Prostate gland (tissue), 2 donors: ENCODE data around the gene CD52. TPM values are rescaled to one million over a fixed set of nuclear protein-coding genes. Genes with fewer than 3 reads are reported as not detected.
A peak's percentile ranks its signal among the peaks of the same experiment; 100 is the strongest.

Experiments
- DNase-seq: peaks from one replicate; pipeline ENCODE4 v3.0.0-alpha.2; 2019; ENCODE audit warnings: low spot score
- H3K27ac ChIP-seq, 2 donors: fragments of 200-600 bp; sonication (generic); 2 replicates each; pipeline ENCODE4 v1.5.1; 2017 to 2019
- H3K27me3 ChIP-seq: fragments of 200-600 bp; sonication (generic); replicated peaks from 2 replicates; pipeline ENCODE4 v1.5.1; 2019; ENCODE audit not compliant: insufficient read depth
- H3K36me3 ChIP-seq, 2 donors: fragments of 200-600 bp; sonication (generic); 1 replicate in 1 of 2; 2 replicates in 1 of 2; pipeline versions ENCODE4 v1.5.1 to v1.8.1; 2017 to 2019
- H3K4me1 ChIP-seq: fragments of 200-600 bp; sonication (generic); replicated peaks from 2 replicates; pipeline ENCODE4 v1.5.1; 2019
- H3K4me3 ChIP-seq, 2 donors: fragments of 200-600 bp; sonication (generic); 2 replicates each; pipeline ENCODE4 v1.5.1; 2017 to 2019
- H3K9me3 ChIP-seq: fragments of 200-600 bp; sonication (generic); 2 replicates; pipeline ENCODE4 v1.5.1; 2017
- CTCF ChIP-seq, 4 experiments: fragments of 200-600 bp in 2 of 4; fragments of 450-650 bp in 2 of 4; sonication (generic) in 2 of 4; IDR thresholded peaks; 1 replicate in 3 of 4; 2 replicates in 1 of 4; pipeline ENCODE4 v1.5.1; 2016 to 2019; ENCODE audit warnings: antibody characterized with exemption in 4 of 4, mild to moderate bottlenecking in 2 of 4, moderate library complexity in 2 of 4
- POLR2A ChIP-seq: fragments of 450-650 bp; IDR thresholded peaks from one replicate; pipeline ENCODE4 v1.6.1; 2016; ENCODE audit warnings: antibody characterized with exemption, mild to moderate bottlenecking
- POLR2AphosphoS5 ChIP-seq: sonication (generic); formaldehyde crosslinking; IDR thresholded peaks from one replicate; pipeline ENCODE4 v1.6.1; 2017; ENCODE audit warnings: antibody characterized with exemption
- WGBS: methylation state at CpG from one replicate; pipeline ENCODE4 v1.1.5; 2018; 5-methylcytosine and 5-hydroxymethylcytosine counted together
- intact Hi-C: fragments of 100-400 bp; cut with DNase I; formaldehyde crosslinking; loops from one replicate; pipeline ENCODE4 v1.14.2; 2022
- total RNA-seq, 2 donors: library from RNA; depleted of rRNA; stranded (reverse); fragments of >200 nt; gene quantifications; one replicate each; pipeline ENCODE4 v1.1.0, GENCODE V29; 2016

The CD52 gene
- 1 to 10 TPM; 3.2 to 5.3 TPM for total RNA-seq

- Histone ChIP-seq H3K27me3 (no peaks in the 10 kb centered on the region), H3K4me1 (no peaks in the 10 kb centered on the region), H3K27ac (no peak within 1 kb of the TSS), H3K9me3 (no peaks in the 10 kb centered on the region), H3K4me3 (no peak within 1 kb of the TSS), H3K36me3 (no peaks in the 10 kb centered on the region)
- TF ChIP-seq POLR2AphosphoS5 (no peak), POLR2A (no peak), CTCF (IDR thresholded peaks at IDR 0.05) (no peak)
- intact Hi-C loops, result no loop called here
- DNase-seq, result no peak
- WGBS, result 67% methylated on average over 12 of the region's 12 CpGs
Measured at GRCh38 chr1:26317612-26318337, at the start of gene CD52. CD52 (plus strand) TSS chr1:26317958; CDS start chr1:26318018, 60 bp downstream.

GRCh38 chr1:26268290-26269197, 49.2 kb upstream of the CD52 start:
- WGBS, result 97% methylated on average over 9 of the region's 9 CpGs
- intact Hi-C loops, result no loop called here
- no peaks in the 10 kb centered on the region for H3K27me3 ChIP-seq

GRCh38 chr1:26269198-26269550, 48.6 kb upstream of the CD52 start:
- no peak for DNase-seq
- TF ChIP-seq CTCF (IDR thresholded peaks at IDR 0.05) (no peak), POLR2AphosphoS5 (no peak), POLR2A (no peak)
- Histone ChIP-seq H3K27ac (no peak overlapping the region), H3K36me3 (no peaks in the 10 kb centered on the region), H3K4me3 (no peak overlapping the region), H3K27me3 (no peaks in the 10 kb centered on the region), H3K9me3 (no peaks in the 10 kb centered on the region), H3K4me1 (no peaks in the 10 kb centered on the region)
- WGBS, result 96% methylated on average over 4 of the region's 4 CpGs
- intact Hi-C loops, result no loop called here

More at GRCh38 chr1:26268290-26269197, 49.2 kb upstream of the CD52 start:
- H3K27ac ChIP-seq, result no peak overlapping the region
- no peak overlapping the region for H3K4me3 ChIP-seq
- no peaks in the 10 kb centered on the region for H3K9me3 ChIP-seq
- DNase-seq, result no peak
- no peaks in the 10 kb centered on the region for H3K4me1 ChIP-seq
- TF ChIP-seq POLR2A, result no peak
- TF ChIP-seq CTCF (IDR thresholded peaks at IDR 0.05), result no peak
- no peak for TF ChIP-seq POLR2AphosphoS5
- no peaks in the 10 kb centered on the region for H3K36me3 ChIP-seq

- no peak for TF ChIP-seq POLR2AphosphoS5
- TF ChIP-seq CTCF (IDR thresholded peaks at IDR 0.05), result no peak
- no peak for TF ChIP-seq POLR2A
- intact Hi-C loops, result loop anchor here (2.0 to 5.0 kb wide), 3 partner anchors 43 to 163 kb away; partner anchors contain the start of genes CEP85 and PDIK1L
- peaks cover 17% of the 10 kb centered on the region for H3K4me1 ChIP-seq
- H3K9me3 ChIP-seq, result no peaks in the 10 kb centered on the region
- H3K4me3 ChIP-seq, result no peak overlapping the region
- H3K27ac ChIP-seq, result peak overlapping the region; percentile 82 to 92
- DNase-seq, result no peak
- no peaks in the 10 kb centered on the region for H3K36me3 ChIP-seq
- WGBS, result 80% methylated on average over 11 of the region's 11 CpGs
- H3K27me3 ChIP-seq, result no peaks in the 10 kb centered on the region
Measured at GRCh38 chr1:26274801-26275425, 42.8 kb upstream of the CD52 start.
